NB4 (cell line): Measurements from ENCODE around the gene IGF1R.

ENCODE experiments used
- DNase-seq: peaks from one replicate; pipeline ENCODE4 v3.0.0; 2010; ENCODE audit warnings: low read depth
- H3K4me3 ChIP-seq: one replicate; pipeline ENCODE4 v1.5.1; 2011; ENCODE audit warnings: mild to moderate bottlenecking, low read depth, low read length, moderate library complexity
- MAX ChIP-seq: IDR thresholded peaks from 2 replicates; pipeline ENCODE4 v1.6.1; 2011; ENCODE audit warnings: low read depth, low read length
- MYC ChIP-seq: IDR thresholded peaks from 2 replicates; pipeline ENCODE4 v1.6.1; 2011; ENCODE audit warnings: low read depth, low read length
- POLR2A ChIP-seq: IDR thresholded peaks from 2 replicates; pipeline ENCODE4 v1.6.1; 2011; ENCODE audit warnings: mild to moderate bottlenecking; ENCODE audit not compliant: insufficient read length; ENCODE audit errors: extremely low read depth
- TF ChIP-seq, protein P1 (sequence below): IDR thresholded peaks from one replicate; pipeline ENCODE4 v1.5.1; 2012; ENCODE audit warnings: low read depth, low read length

IGF1R gene

GRCh38 chr15:98935736-98936135 lies 287.4 kb downstream of the IGF1R start:
- no peak for DNase-seq
- H3K4me3 ChIP-seq: no peak overlapping the region
- TF ChIP-seq MYC (no peak), MAX (no peak), POLR2A (no peak)
- TF ChIP-seq, protein P1, sequence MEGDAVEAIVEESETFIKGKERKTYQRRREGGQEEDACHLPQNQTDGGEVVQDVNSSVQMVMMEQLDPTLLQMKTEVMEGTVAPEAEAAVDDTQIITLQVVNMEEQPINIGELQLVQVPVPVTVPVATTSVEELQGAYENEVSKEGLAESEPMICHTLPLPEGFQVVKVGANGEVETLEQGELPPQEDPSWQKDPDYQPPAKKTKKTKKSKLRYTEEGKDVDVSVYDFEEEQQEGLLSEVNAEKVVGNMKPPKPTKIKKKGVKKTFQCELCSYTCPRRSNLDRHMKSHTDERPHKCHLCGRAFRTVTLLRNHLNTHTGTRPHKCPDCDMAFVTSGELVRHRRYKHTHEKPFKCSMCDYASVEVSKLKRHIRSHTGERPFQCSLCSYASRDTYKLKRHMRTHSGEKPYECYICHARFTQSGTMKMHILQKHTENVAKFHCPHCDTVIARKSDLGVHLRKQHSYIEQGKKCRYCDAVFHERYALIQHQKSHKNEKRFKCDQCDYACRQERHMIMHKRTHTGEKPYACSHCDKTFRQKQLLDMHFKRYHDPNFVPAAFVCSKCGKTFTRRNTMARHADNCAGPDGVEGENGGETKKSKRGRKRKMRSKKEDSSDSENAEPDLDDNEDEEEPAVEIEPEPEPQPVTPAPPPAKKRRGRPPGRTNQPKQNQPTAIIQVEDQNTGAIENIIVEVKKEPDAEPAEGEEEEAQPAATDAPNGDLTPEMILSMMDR: no peak

DNA sequence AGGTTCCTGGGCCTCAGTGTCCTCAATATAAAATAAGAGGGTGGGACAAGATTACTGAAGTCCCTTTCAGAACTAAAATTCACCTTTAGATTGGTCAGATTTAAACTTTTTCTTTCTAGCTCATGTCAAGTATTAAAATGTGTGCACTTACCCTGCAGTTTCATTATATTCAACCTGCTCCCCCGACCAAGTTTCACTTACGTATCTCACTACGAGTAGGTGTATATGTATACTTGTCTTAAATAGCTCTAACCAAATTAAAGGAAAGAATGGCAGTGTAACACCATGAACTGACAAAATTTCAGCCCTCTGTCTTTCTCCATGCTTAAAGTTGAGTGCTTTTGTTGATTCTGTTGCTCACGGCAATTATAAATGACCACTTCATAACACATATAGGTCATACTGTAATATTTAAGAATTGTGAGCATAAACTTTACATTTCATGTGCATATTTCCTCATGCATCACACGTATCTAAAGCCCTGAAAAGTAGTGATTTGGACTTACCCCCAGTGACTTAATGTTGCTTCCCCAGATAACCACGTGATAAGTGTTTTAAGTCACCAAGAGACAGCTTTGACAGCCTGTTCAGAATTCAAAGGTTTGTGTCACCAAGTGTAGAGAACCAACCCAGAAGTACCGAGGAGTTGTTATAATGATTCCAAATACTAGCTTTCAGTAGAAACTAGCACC lies 289.2 kb downstream of the IGF1R start:
- H3K4me3 ChIP-seq: no peak overlapping the region
- no peak for DNase-seq
- no peak for TF ChIP-seq MAX
- no peak for TF ChIP-seq POLR2A

DNA sequence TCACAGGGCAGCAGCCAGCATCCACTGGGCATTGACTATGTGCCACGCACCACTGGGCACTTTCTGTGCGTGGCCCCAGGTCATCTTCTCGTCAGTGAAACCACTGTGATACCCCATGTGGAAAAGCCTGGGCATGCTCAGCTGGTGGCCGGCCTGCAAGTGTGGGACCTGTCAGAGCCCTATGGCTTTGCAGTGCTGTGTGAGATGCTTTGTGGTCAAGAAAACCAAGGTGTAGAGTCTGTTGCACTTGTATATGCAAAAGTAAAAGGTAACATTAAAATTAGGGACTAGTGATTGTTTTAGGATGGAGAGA lies 289.7 kb downstream of the IGF1R start:
- DNase-seq: no peak
- TF ChIP-seq, protein P1: no peak
- TF ChIP-seq MYC (no peak), POLR2A (no peak), MAX (no peak)
- H3K4me3 ChIP-seq: no peak overlapping the region

GRCh38 chr15:98938799-98939198 lies 290.5 kb downstream of the IGF1R start:
- DNase-seq: no peak
- TF ChIP-seq MYC (no peak), POLR2A (no peak), MAX (no peak)
- TF ChIP-seq, protein P1: no peak
- H3K4me3 ChIP-seq: no peak overlapping the region

DNA sequence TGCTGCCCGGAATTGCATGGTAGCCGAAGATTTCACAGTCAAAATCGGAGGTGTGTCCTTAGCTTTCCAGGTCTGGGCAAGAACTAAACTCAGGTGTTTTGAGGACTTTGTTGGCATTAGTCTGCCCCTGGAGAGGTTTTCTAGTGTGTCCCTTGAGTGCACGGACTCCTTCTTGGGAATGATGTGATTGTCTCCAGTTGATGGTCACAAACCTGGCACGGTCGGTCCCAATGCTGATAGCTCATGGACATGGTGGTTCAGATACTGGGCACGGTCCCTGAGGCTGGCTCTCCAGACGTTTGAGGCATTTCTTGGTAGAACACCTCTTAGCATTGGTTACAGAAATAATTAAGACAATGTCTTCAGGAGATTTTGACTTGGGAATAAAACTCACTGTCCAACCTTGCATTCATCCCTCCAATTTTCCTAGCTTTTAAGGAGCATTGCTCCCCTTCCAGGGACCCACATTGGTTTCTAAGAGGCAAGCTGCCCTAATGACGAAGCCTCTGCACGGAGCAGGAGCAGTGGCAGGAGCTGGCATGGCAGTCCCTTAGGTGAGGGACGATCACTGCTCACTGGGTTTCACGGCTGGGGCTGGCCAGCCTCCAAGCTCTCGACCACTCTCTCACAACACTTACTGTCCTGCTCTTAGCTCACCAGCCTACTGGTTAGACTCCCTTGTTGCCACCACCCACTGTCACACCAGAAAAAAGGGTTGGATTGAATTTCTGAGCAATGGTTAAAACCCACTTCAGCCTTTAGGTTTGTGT lies 291.2 kb downstream of the IGF1R start:
- no peak for DNase-seq
- TF ChIP-seq MYC: no peak
- TF ChIP-seq, protein P1: no peak
- no peak for TF ChIP-seq POLR2A
- no peak for TF ChIP-seq MAX
- H3K4me3 ChIP-seq: no peak overlapping the region

DNA sequence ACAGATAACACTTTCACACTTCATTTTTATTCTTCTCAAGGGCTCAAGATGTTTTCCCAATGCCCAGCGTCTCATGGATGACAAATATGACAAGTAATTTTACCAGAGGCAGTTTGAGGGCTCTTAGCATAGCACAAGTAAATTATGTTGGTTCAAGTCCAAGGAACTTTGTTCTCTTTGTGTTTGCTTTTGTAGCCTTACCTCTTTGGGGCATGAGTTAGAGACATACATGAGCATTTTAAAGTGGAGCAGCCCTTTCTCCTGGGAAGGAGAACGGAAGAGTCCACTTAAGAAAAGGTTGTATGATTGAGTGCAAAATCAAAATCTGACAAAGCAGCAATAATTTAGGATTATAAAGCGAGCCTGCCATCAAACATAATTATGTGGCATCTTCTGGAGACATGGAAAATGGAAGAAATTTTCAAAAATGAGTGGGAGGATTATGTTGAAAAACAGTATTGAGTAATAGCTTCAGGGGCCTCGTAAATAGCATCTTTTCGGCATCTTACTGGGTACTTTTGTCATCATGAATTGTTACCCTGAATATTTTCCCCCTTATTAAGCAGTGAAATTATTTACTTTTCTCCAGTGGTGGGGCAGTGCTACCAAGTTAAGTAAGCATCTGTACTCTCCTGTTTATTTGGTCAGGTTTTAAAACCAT lies 293.4 kb downstream of the IGF1R start:
- H3K4me3 ChIP-seq: no peak overlapping the region
- DNase-seq: no peak
- TF ChIP-seq, protein P1: no peak
- TF ChIP-seq MYC (no peak), MAX (no peak), POLR2A (no peak)
